OCI-LY7 (cell line): ENCODE results near the gene MLANA.

Experiments used
- EZH2phosphoT487 ChIP-seq: fragments of 200-600 bp; sonication (generic); IDR thresholded peaks from 2 replicates; pipeline ENCODE4 v1.6.1; 2018; ENCODE audit warnings: low read depth, borderline replicate concordance, mild to moderate bottlenecking, mixed run types, antibody characterized with exemption, low read length, moderate library complexity, mixed read lengths
- TF ChIP-seq, protein P1 (sequence below): fragments of 200-600 bp; sonication (generic); conservative IDR thresholded peaks from 2 replicates; pipeline ENCODE4 v1.5.1; 2014; ENCODE audit warnings: mild to moderate bottlenecking, antibody characterized with exemption, low read length, moderate library complexity, mixed read lengths

DNA sequence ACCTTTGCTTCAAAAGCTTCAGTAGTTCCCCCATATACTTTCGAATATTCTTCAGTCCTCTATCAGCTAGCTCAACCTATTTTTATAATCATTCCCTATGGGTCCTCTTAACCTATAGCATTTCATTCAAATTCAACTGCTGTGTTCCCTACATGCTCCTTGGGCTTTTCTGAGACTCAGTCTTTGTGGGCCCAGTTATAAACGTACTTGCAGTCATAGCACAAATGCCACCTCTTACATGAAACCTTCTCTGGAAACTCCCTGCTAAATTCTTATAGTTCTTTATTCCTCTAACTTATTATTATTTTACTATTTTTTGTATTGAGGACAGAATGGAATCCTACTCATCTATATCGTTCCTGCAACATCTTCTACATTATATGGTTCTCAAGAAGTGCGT lies 24.7 kb downstream of the MLANA start:
- TF ChIP-seq, protein P1, sequence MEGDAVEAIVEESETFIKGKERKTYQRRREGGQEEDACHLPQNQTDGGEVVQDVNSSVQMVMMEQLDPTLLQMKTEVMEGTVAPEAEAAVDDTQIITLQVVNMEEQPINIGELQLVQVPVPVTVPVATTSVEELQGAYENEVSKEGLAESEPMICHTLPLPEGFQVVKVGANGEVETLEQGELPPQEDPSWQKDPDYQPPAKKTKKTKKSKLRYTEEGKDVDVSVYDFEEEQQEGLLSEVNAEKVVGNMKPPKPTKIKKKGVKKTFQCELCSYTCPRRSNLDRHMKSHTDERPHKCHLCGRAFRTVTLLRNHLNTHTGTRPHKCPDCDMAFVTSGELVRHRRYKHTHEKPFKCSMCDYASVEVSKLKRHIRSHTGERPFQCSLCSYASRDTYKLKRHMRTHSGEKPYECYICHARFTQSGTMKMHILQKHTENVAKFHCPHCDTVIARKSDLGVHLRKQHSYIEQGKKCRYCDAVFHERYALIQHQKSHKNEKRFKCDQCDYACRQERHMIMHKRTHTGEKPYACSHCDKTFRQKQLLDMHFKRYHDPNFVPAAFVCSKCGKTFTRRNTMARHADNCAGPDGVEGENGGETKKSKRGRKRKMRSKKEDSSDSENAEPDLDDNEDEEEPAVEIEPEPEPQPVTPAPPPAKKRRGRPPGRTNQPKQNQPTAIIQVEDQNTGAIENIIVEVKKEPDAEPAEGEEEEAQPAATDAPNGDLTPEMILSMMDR: no peak
- TF ChIP-seq EZH2phosphoT487: no peak
